IPS DF 4.7 (cell line): ENCODE results near the gene CTNNB1.

Experiments used
- DNase-seq: peaks from one replicate; pipeline ENCODE4 v3.0.0-alpha.2; 2013; ENCODE audit warnings: low spot score; ENCODE audit errors: extremely low read depth

CTNNB1 gene

GRCh38 chr3:41192885-41193284 is 6.4 kb upstream of the CTNNB1 start:
- no peak for DNase-seq

DNA sequence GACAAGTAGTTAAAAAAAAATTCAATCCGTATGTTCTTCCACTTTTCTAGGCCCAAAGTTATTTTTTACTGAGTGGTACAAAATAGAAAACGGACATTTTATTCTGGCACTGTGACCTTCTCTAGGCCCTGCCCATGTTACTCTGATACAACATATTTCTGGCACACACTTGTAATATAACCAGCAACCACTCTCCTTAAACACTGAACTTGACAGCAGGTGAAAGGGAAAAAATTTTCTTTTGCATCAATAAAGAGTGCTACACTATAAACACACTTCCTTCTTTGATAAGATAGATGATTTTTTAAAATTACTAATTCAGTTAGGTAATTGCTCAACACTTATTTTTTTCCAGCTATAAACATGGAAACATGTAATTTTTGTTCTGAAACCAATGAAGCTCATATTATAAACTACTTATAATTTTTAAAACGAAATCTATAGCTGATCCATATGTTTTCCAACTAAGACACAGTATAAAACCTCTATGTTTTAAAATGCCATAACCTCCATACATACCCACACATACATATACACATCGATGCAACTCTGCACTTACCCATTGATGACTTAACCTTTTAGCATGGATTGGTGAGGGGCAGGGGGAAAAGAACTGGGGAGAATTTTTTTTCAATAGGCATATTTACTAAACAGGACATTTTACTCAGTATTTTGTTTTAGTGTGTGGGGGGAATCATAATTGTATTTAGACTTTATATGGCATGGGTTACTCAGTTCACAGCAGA is 5.3 kb upstream of the CTNNB1 start:
- no peak for DNase-seq

GRCh38 chr3:41194701-41195100 is 4.6 kb upstream of the CTNNB1 start:
- DNase-seq, result no peak

GRCh38 chr3:41195946-41196345 is 3.4 kb upstream of the CTNNB1 start:
- no peak for DNase-seq

DNA sequence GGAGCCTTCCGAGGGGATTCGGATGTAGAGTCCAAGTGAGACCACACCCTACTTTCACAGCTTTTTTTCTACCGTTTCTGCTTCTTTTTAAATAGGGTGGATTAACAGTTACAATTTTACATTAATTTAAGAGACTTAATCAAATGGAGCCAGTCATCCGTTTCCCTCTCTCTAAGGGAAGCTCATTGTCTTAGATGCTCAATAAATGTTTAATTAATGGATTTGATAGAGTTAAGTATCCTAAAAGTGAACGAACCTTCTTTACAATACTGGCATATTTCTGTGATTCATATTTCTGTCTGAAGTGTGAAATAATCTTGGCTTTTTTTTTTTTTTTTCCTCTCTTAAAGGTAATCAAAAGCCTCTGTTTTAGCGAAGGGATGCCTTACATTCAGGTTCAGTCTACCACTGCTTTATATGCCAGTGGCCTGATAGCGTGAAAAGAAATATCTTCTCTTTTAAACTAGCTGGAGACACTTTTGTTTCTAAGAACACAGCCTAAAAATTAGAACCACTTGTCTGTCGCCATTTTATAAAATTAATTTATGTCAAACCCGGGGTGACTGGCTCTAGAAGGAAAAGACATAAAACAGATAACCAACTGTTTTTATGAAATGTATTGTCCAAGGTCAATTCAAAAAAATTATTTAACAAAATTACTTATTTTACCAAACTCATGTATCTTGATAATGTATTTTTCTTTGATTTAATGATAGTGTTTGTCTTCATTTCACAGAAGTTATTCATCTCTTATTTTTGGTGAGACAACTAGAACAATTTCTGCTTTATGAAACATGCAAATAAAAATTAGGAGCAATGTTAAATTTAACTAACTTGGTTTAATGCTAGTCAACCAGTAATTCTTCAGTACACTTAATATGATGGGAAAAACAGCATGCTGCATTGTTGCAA is 2.5 kb upstream of the CTNNB1 start:
- DNase-seq, result no peak

DNA sequence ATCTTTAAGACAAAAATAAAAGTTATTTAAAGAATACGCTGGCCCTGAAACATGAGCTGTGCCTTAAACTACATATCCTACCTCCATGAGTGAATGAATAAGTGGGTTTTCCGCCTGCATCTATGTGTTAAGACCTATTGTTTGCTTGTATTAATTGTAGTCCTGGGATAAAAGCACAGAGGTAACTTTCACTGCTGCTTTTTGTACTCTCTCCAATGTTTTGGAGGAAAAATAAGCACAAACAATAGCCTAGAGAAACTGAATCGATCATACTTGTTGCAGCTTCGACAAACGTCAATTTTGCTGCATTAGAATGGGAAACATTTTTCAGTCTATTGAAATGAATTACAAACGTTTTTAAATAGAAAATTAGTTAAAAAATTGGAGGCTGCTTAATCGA is 1.3 kb upstream of the CTNNB1 start:
- DNase-seq, result no peak

DNA sequence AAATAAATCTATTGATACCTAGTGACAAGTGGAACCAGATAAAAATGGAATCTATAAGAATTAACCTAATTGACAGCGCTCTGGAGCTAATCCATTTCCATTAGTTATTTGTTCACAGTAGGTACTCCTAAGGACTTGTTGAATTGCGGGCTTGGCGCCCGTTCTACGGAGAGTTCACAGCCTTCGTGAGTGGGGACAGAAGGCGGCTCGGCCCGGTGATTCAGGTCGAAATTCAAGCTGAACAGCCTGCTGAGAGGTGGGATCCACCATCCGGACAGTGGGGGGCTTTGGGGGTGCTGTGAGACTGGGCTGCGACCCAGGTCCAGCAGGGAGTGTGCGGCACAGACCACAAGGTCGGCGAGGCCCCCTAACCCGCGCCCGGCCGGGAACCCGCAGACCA is 779 bp upstream of the CTNNB1 start:
- no peak for DNase-seq

- DNase-seq, result no peak
These were observed 762 bp downstream of the CTNNB1 start for GRCh38 chr3:41199866-41200668.

DNA sequence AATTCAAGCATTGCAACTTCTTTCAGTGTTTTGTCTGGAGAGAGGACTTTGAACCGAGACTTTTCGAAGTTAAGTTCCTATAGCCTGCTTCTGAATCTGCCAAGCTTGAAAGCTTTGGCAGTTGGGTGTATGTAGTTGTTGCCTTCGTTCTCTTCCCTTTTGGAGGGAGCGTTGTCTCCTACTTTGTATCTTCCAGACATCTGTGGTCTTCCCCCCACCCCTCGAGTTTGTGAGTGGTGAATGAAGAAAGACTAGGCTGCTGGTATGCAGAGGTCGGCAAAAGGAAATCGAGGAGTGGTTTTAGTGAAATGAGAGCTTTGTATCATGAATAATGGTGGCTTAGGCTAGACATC is 1.3 kb downstream of the CTNNB1 start:
- no peak for DNase-seq

DNA sequence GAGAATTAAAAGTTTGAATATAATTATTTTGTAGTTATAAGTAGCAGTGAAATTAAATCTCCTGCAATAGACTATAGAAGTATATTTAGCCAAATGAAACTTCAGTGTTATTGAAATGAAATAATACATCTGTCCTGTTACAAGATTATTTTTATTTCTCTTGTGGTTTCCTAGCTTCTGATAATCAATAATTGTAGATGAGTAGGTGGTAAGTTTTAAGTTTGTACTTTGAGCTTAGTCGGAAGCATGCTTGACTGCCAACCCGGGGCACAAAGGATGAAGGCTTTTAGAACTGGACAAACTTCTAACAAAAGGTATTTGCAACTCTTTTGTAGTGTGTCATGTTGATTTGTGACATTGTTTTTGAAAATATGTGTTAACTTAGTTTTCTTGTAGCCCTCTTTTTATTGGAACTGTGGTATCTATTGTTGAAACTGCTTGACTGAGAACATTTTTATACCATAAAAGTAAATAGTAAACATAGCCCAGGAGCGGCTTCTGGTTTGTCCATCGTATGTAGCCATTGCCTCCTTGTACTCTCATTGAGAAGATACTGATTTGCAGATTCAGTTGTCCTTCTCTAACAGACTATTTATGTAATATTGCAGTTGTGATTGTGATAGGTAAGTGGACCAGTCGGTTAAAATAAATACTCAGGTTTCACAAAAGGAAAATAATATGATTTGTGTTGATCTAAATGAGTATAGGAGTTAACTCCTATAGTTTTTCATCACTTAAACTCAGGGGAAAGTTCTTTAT is 2.9 kb downstream of the CTNNB1 start:
- DNase-seq, result no peak

DNA sequence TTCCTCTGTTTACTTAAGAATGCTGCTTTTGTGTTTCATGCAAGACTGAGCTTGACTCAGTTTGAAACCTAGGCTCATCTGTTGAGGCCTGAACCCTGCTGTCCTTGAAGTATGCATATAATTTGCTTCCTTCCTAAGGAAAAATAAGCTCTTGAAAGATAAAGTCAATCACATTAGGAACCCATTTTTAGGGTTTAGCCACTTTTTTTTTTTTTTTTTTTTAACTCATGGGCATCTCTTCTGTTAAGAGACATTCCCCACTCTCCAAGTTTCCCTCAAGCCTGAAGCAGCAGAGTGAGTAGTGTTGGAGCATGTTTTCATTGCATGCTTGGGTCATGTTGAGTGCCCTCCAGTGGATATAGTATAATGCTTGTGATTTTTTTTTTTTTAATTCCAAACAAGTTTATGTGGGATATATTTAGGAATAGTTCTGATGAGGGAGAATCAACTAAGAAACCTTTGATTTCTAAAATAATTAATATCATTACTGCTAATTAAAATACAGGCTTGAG is 3.6 kb downstream of the CTNNB1 start:
- no peak for DNase-seq

DNA sequence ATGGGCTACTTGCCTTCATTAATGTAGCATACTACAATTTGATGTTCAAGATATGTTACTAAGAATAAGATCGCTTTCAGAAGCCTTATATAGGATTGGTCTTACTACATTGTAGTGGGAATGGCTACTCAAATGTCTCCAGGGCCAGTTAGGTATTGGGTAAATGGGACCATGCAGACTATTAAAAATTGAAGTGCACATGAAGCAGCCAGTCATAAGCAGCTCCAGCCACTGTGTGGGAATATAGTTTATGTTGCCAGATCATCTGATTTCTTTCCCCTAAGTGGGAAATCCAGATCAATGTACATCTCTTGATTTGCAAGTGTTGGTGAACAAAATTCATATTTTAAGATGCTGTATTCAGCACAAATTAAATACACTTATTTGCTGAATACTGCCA is 5.1 kb downstream of the CTNNB1 start:
- no peak for DNase-seq

DNA sequence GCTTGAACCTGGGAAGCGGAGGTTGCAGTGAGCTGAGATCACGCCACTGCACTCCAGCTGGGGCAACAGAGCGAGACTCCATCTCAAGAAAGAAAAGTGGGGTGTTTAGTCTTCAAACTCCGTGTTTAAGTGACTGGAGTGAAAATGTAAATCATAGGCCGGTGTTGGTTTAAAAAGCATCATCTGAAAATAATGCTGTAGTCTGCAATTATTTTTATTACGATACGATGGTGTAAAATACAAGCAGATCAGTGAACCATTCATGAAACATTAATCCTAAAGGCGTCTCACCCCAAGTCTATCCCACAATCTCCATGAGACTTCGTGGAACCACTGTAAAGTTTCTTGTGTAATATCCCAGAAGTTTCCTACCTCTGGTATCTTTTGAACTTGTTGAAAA is 6.3 kb downstream of the CTNNB1 start:
- DNase-seq, result no peak

- DNase-seq, result no peak
These were observed 8.1 kb downstream of the CTNNB1 start for GRCh38 chr3:41207355-41207754.

DNA sequence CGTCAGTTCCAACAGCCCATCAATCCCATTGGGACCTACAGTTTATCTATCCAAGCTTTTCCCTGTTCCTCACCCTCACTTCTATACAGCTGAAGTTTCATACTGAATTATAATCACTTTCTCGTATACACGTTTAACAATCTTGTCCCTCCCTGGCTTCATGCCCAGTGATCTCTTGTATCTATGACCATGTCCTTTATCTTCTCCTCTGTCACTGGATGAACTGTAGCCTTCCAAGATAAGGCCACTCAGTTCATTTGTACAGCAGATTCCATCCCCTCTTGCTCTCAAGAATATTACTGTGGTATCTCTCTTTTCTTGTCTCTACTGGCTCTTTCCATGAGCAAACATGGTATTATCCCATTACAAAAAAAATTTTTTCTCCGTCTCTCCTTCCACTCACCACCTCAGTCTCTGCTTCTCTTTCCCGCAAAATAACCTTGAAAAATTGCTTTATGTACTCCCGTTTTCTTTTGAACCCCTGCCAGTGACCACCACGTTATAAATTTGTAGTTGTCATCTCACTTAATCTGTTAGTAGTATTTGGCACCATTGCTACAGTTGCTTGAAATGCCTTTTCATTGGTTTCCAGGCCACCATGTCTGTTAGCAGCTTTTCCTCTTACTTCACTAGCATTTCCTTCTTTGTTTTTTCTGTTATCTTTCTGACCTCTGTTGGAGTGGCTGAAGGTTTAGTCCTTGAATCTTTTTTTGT is 9.4 kb downstream of the CTNNB1 start:
- no peak for DNase-seq

DNA sequence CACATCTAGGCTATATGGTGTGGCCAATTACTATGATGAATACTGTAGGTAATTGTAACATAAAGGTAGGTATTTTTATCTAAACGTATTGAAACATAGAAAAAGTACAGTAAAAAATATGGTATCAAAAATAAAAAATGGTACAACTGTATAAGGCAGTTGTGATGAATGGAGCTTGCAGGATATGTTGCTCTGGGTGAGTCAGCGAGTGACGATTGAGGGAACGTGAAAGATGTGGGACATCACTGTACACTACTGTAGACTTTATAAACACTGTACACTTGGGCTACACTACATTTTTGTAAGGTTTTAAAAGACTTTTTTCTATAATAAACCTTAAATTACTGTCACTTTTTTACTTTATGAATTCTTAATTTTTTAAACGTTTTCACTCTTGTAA is 10.3 kb downstream of the CTNNB1 start:
- no peak for DNase-seq

GRCh38 chr3:41210966-41211365 is 11.7 kb downstream of the CTNNB1 start:
- DNase-seq, result no peak

GRCh38 chr3:41212088-41212487 is 12.8 kb downstream of the CTNNB1 start:
- DNase-seq, result no peak

- DNase-seq, result no peak
These were observed 14.3 kb downstream of the CTNNB1 start for GRCh38 chr3:41213588-41213987.

- no peak for DNase-seq
These were observed 17.1 kb downstream of the CTNNB1 start for GRCh38 chr3:41216422-41216821.
